Activated CD4-positive, alpha-beta memory T cell treated with anti-CD3 and anti-CD28 coated beads, Interleukin-2, amount 10 ng/mL, durations not matched to agents 7 days and 5 days (primary cell): ENCODE measurements around the gene BRINP2. TPM values are rescaled to one million over a fixed set of nuclear protein-coding genes. Genes with fewer than 3 reads are reported as not detected.

ENCODE experiments used
- total RNA-seq, 2 experiments: library from RNA; stranded (reverse); gene quantifications; one replicate each; pipeline ENCODE4 v1.2.3, GENCODE V29; 2021

BRINP2 gene
- total RNA-seq, 2 experiments from 2014 or later, result not detected

Other genes with a start within 250 kb of the BRINP2 start
- not detected for gene ASTN1, start 6.2 kb upstream of the BRINP2 start, total RNA-seq